ENCODE data around the gene XXYLT1. TPM values are rescaled to one million over a fixed set of nuclear protein-coding genes. Genes with fewer than 3 reads are reported as not detected.

XXYLT1 gene
- total and polyA plus RNA-seq, 10 of the 15 experiments (the other 5 are each of a cell fraction or from before 2014, with no cell fraction given), result 1.2 to 14.2 (median 9.3) TPM

- H4K20me1 ChIP-seq (ENCODE audit: control insufficient read depth, insufficient read depth), result no peaks in the 10 kb centered on the region
- TF ChIP-seq E4F1 (IDR thresholded peaks at IDR 0.05; ENCODE audit: borderline replicate concordance, partially characterized antibody) (no peak), RELA (IDR thresholded peaks at IDR 0.05; ENCODE audit: borderline replicate concordance, partially characterized antibody) (no peak), EED (IDR thresholded peaks at IDR 0.05; ENCODE audit: low read depth) (no peak; the same call in 1 of the 2 replicates), IRF5 (IDR thresholded peaks at IDR 0.05; ENCODE audit: borderline replicate concordance) (no peak), ZNF24 (IDR thresholded peaks at IDR 0.05) (no peak), SUZ12 (IDR thresholded peaks at IDR 0.05; ENCODE audit: unreplicated experiment) (no peak), NR2C1 (IDR thresholded peaks at IDR 0.05) (no peak), SP1 (IDR thresholded peaks at IDR 0.05; ENCODE audit: low read depth, low read length) (no peak), PML (IDR thresholded peaks at IDR 0.05; ENCODE audit: low read length) (no peak), POU2F2 (IDR thresholded peaks at IDR 0.05; ENCODE audit: borderline replicate concordance, low read depth, low read length) (no peak), SMAD5 (IDR thresholded peaks at IDR 0.05; ENCODE audit: low read depth) (no peak), SIN3A (IDR thresholded peaks at IDR 0.05; ENCODE audit: low read depth, low read length) (no peak), CBX5 (IDR thresholded peaks at IDR 0.05; ENCODE audit: low read depth) (no peak), POLR2AphosphoS2 (IDR thresholded peaks at IDR 0.05; ENCODE audit: low read depth, low read length) (no peak)
- ChIA-PET CTCF (interaction anchor here (1.0 to 1.2 kb wide), 2 partner anchors 10 to 11 kb away, joined by 3 to 4 read pairs; no protein-coding TSS in a partner anchor), RAD21 (ENCODE audit: unreplicated experiment) (interaction anchor here (0.5 kb wide), 1 partner anchor 438 kb away, joined by 4 read pairs; no protein-coding TSS in a partner anchor), SMC1A (ENCODE audit: uncharacterized antibody, unreplicated experiment) (no interaction called here), POLR2A (no interaction called here)
- no peaks in the 10 kb centered on the region; the same call in 1 of the 2 replicates for H3K79me2 ChIP-seq (ENCODE audit: control insufficient read depth, insufficient read depth, low read length)
- no peak overlapping the region for H3K4me3 ChIP-seq
- no peaks in the 10 kb centered on the region for H3K36me3 ChIP-seq (ENCODE audit: control insufficient read depth in 2 of 2, insufficient read depth in 2 of 2, low read length in 1 of 2)
- FAIRE-seq (no peak), ATAC-seq (no peak), DNase-seq (ENCODE audit: low read depth, low spot score) (no peak)
- intact Hi-C loops (cut with micrococcal nuclease; ENCODE audit: unreplicated experiment) (no loop called here), in situ Hi-C loops (cut with MboI) (loop anchor here (5.0 kb wide), 1 partner anchor 420 kb away; no protein-coding TSS in a partner anchor)
- no peaks in the 10 kb centered on the region for H3K27me3 ChIP-seq (replicated peaks in 1 of 2; ENCODE audit: control insufficient read depth in 2 of 2, insufficient read depth in 2 of 2, low read length in 1 of 2)
- H3K27ac ChIP-seq (ENCODE audit: control insufficient read depth, insufficient read depth), result peak overlapping the region; percentile 11; the same call in 1 of the 2 replicates
- no TSS peak for BruUV-seq (replicated peaks)
- H3K4me1 ChIP-seq (ENCODE audit: control insufficient read depth, insufficient read depth, low read length), result peaks cover 50% of the 10 kb centered on the region
- H3K9ac ChIP-seq (ENCODE audit: control insufficient read depth, insufficient read depth, low read length), result no peak overlapping the region
- WGBS (ENCODE audit: insufficient coverage, insufficient replicate concordance, low lambda C conversion rate, missing lambda C conversion rate), result 71% methylated on average over 20 of the region's 22 CpGs
- no peak overlapping the region for H3K4me2 ChIP-seq (ENCODE audit: control insufficient read depth, insufficient read depth)
- peak overlapping the region; percentile 34 for H2AFZ ChIP-seq (ENCODE audit: control insufficient read depth, low read depth, low read length)
- H3K9me3 ChIP-seq (replicated peaks; ENCODE audit: control insufficient read depth, insufficient read depth, low read length), result no peaks in the 10 kb centered on the region
These were observed 173.4 kb downstream of the XXYLT1 start for GRCh38 chr3:195097331-195098255.
